ENCODE results near the gene SLC2A10.

Gene SLC2A10

DNA sequence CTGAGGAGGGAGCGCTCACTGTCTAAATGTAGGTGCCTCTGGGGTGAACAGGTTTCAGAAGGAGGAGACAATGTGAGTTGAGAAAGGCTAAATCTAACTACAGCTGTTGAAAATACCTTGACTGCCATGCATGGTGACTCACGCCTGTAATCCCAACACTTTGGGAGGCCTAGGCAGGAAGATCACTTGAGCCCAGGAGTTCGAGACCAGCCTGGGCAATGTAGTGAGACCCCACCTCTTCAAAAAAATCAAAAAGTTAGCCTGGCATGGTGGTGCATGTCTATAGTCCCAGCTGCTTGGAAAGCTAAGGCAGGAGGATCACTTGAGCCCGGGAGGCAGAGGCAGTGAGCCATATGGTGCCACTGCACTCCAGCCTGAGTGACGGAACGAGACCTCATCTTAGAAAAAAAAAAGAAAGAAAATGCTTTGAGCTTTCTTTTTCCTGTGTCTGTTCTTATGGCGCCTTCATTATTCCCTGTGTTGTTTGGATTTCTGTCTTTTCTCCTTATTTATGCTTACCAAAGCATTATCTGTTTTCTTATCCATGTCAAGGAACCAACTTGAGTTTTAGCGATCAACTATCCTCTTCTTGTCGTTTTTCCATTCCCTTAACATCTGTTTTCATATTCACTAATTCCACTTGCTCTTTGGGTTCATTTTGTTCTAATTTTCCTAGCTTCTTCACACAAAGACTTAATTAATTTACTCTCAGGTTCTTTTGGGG, 8.5 kb downstream of the SLC2A10 start:
- TF ChIP-seq, protein P1, sequence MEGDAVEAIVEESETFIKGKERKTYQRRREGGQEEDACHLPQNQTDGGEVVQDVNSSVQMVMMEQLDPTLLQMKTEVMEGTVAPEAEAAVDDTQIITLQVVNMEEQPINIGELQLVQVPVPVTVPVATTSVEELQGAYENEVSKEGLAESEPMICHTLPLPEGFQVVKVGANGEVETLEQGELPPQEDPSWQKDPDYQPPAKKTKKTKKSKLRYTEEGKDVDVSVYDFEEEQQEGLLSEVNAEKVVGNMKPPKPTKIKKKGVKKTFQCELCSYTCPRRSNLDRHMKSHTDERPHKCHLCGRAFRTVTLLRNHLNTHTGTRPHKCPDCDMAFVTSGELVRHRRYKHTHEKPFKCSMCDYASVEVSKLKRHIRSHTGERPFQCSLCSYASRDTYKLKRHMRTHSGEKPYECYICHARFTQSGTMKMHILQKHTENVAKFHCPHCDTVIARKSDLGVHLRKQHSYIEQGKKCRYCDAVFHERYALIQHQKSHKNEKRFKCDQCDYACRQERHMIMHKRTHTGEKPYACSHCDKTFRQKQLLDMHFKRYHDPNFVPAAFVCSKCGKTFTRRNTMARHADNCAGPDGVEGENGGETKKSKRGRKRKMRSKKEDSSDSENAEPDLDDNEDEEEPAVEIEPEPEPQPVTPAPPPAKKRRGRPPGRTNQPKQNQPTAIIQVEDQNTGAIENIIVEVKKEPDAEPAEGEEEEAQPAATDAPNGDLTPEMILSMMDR (IDR thresholded peaks at IDR 0.05; ENCODE audit: low read depth, low read length), result no peak
- DNase-seq (ENCODE audit: extremely low read depth, low read depth), result no peak

DNA sequence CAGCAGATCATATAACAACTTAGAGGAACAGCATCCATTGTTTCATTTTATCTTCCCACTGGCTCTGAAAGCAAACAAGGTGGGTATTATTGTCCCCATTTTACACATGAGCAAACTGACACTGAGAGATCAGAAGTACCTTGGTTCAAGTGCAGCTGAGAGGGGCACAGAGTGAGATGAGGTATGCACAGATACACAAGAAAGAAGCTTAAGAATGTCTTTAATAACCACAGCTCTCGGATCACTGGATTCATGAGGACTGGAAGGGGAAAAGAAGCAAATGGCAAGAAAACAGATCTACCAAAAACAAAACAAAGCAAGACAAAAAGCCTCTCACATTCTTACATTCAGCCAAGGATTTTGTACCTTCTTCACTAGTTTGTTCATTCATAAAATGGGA, 10.6 kb downstream of the SLC2A10 start:
- TF ChIP-seq, protein P1 (IDR thresholded peaks at IDR 0.05; ENCODE audit: low read depth, low read length), result no peak
- no peak for DNase-seq (ENCODE audit: extremely low read depth, low read depth)

DNA sequence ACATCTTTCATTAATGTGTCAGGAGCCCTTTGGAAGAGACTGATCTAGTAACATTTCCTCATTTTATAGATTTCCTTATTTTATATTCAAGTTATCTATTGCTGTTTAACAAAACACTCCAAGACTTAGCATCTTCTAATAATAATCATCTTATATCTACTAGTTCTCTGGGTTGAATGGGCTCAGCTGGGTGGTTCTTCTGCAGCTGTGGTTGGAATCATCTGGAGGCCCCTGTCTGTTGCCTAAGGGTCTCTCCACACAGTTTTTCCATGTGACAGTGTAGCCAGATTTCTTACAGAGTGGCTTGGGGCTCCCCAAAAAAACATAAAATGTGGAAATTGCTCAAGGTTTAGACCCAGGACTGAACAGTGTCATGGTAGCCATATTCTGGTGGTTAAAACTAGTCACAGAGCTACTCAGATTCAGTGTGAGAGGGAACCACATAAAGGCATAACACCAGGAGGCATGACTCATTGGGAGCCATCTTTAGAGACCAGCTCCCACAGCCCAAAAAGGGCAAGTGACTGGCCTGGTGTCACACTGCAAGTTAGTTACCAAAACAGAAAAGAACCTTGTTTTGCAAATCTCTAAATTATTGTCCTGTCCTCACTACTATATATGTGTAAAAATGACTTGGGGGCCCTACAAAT, 11.5 kb downstream of the SLC2A10 start:
- DNase-seq (ENCODE audit: extremely low read depth, low read depth), result no peak
- TF ChIP-seq, protein P1 (IDR thresholded peaks at IDR 0.05; ENCODE audit: low read depth, low read length), result no peak

DNA sequence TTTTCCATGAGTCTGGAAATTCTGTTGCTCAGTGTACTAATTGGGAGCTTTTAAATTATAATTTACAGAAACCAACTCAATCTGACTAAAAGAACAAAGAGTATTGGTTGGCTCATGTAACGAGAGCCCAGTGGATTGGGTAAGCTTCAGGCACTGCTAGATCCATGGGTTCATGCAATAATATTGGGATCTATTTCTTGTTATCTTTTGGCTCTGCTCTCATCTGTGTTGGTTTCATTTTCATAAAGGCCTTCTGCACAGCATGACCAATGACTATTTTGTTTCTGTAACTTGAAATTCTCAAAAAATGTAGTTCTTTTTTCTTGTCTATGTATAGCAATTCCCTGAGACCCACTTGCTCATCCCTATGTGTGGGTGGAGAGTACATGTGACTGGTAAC, 12.0 kb downstream of the SLC2A10 start:
- TF ChIP-seq, protein P1 (IDR thresholded peaks at IDR 0.05; ENCODE audit: low read depth, low read length), result no peak
- no peak for DNase-seq (ENCODE audit: extremely low read depth, low read depth)

DNA sequence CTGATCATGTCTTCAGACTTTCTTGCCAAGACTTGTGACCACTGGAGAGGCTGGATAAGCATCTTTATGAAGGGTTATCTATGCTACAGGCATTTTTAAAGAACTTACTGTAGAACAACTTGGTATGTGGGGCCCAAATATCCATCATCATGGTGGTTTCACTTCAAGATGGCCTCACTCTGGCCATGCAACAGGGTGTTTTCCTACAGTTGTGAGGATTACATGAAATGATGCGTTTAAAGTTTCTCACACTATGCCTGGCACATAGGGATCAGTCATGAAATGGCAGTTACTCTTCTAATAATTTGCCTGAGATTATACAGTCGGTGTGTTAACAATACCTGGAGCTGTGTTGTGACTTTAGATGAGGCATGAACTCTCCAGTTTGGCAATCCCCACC, 13.0 kb downstream of the SLC2A10 start:
- TF ChIP-seq, protein P1 (IDR thresholded peaks at IDR 0.05; ENCODE audit: low read depth, low read length), result no peak
- no peak for DNase-seq (ENCODE audit: extremely low read depth, low read depth)

DNA sequence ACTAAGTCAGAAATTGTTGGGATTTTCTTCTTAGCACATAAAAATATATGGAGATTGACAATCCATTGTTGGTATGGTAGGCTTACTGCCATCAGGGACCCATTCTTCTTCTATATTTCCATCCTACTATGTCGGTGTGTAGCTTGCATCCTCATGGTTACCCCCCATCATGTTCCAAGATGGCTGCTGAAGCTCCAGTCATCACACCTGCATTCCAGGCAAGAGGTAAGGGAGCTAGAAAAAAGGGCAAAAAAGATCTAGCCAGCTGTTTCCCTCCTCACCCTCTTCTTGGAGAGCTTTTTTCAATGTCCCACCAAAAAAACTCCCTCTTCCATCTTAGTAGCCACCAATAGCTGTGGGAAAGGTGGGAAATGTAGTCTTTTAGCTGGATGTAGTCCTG, 13.6 kb downstream of the SLC2A10 start:
- TF ChIP-seq, protein P1 (IDR thresholded peaks at IDR 0.05; ENCODE audit: low read depth, low read length), result no peak
- no peak for DNase-seq (ENCODE audit: extremely low read depth, low read depth)

DNA sequence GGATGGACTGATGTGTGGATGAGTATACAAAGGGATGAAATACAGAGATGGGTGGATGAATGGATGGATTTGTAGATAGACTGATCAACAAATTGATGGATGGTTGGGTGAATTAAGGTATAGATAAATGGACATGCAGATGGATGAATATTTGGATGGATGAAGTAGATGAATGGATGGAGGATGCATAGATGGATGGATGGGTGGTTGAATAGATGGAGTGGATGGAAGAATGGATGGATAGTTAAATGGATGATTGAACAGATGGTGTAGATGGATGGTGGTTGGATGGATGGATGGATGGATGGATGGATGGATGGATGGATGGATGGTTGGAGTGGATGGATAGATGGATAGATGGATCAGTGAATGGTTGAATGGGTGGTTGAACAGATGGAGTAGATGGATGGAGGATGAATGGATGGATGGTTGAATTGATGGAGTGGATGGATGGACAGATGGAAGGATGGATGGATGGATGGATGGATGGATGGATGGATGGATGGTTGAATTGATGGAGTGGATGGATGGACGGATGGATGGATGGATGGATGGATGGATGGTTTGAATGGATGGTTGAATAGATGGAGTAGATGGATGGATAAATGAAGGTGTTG, 15.0 kb downstream of the SLC2A10 start:
- TF ChIP-seq, protein P1 (IDR thresholded peaks at IDR 0.05; ENCODE audit: low read depth, low read length), result no peak

More for the DNA sequence above, 15.0 kb downstream of the SLC2A10 start:
- DNase-seq (ENCODE audit: extremely low read depth, low read depth), result no peak
